IPS-11a (cell line): ENCODE results near the gene F11R.
"Not testable (repeated sequence)": the region's sequence is repeated elsewhere in the genome, so short reads cannot be mapped to it uniquely, and the experiment has no call there.

Experiments used
- H3K4me3 ChIP-seq: one replicate; pipeline ENCODE4 v1.5.1; 2013; ENCODE audit warnings: low read depth, low read length, control low read depth

Gene F11R

GRCh38 chr1:160978510-160978927 lies 42.4 kb downstream of the F11R start:
- H3K4me3 ChIP-seq: no peak overlapping the region

GRCh38 chr1:160975026-160975425 lies 45.9 kb downstream of the F11R start:
- no peak overlapping the region for H3K4me3 ChIP-seq

GRCh38 chr1:160973491-160973890 lies 47.5 kb downstream of the F11R start:
- H3K4me3 ChIP-seq: no peak overlapping the region

GRCh38 chr1:160972939-160973338 lies 48.0 kb downstream of the F11R start:
- H3K4me3 ChIP-seq: no peak overlapping the region

- no peak overlapping the region for H3K4me3 ChIP-seq
Measured at GRCh38 chr1:160971618-160972056, 49.3 kb downstream of the F11R start.

GRCh38 chr1:160963521-160963920 lies 57.4 kb downstream of the F11R start:
- H3K4me3 ChIP-seq: no peak overlapping the region

GRCh38 chr1:160961419-160961818 lies 59.5 kb downstream of the F11R start:
- no peak overlapping the region for H3K4me3 ChIP-seq

- no peak overlapping the region for H3K4me3 ChIP-seq
Measured at GRCh38 chr1:160956966-160957365, 64.0 kb downstream of the F11R start.

GRCh38 chr1:160954158-160955104 lies 66.5 kb downstream of the F11R start, which contains the start of gene ITLN2:
Gene ITLN2 (minus strand): TSS chr1:160954809. CDS start chr1:160954741, 68 bp downstream.
- H3K4me3 ChIP-seq: no peak within 1 kb of the TSS

GRCh38 chr1:160953030-160953429 lies 67.9 kb downstream of the F11R start:
- no peak overlapping the region for H3K4me3 ChIP-seq

GRCh38 chr1:160952129-160952510 lies 68.8 kb downstream of the F11R start:
- no peak overlapping the region for H3K4me3 ChIP-seq

GRCh38 chr1:160951443-160952128 lies 69.4 kb downstream of the F11R start:
- H3K4me3 ChIP-seq: no peak overlapping the region

GRCh38 chr1:160950657-160951056 lies 70.3 kb downstream of the F11R start:
- no peak overlapping the region for H3K4me3 ChIP-seq

- no peak overlapping the region for H3K4me3 ChIP-seq
Measured at GRCh38 chr1:160949881-160950280, 71.1 kb downstream of the F11R start.

- not testable (repeated sequence) for H3K4me3 ChIP-seq
Measured at GRCh38 chr1:160949216-160949880, 71.6 kb downstream of the F11R start.

- H3K4me3 ChIP-seq: not testable (repeated sequence)
Measured at GRCh38 chr1:160947174-160947759, 73.7 kb downstream of the F11R start.

GRCh38 chr1:160945881-160946280 lies 75.1 kb downstream of the F11R start:
- not testable (repeated sequence) for H3K4me3 ChIP-seq
